K562 (cell line): ENCODE results near the gene PFKP. TPM values are rescaled to one million over a fixed set of nuclear protein-coding genes. Genes with fewer than 3 reads are reported as not detected.

Experiments
- FOXP1 ChIP-seq: sonication (generic); formaldehyde crosslinking; IDR thresholded peaks from 2 replicates; pipeline ENCODE4 v1.8.0; 2022; ENCODE audit warnings: mild to moderate bottlenecking, missing genetic modification reagents
- HSF4 ChIP-seq: fragments of 250-450 bp; sonication (Bioruptor Pico); IDR thresholded peaks from 2 replicates; pipeline ENCODE4 v2.1.2; 2022; ENCODE audit warnings: mild to moderate bottlenecking, moderate library complexity, borderline replicate concordance
- MCM3 ChIP-seq: fragments of 450-650 bp; IDR thresholded peaks from 2 replicates; pipeline ENCODE4 v1.6.1; 2016
- U2AF1 ChIP-seq: fragments of 200-400 bp; formaldehyde crosslinking; optimal IDR thresholded peaks from 2 replicates; pipeline ENCODE3; 2017; ENCODE audit warnings: mild to moderate bottlenecking, low read depth, low read length, moderate library complexity
- UBTF ChIP-seq, 2 experiments: IDR thresholded peaks; 2 replicates each; pipeline ENCODE4 v1.6.1; 2012; ENCODE audit warnings: improper control_type of control experiment in 2 of 2, low read depth in 2 of 2, low read length in 2 of 2, borderline replicate concordance in 1 of 2
- polyA plus RNA-seq, 8 experiments: library from polyadenylated mRNA; depleted of rRNA in 4 of 8; stranded (reverse) in 5 of 8; unstranded in 3 of 8; fragments of >200 nt; fragmentation: Nextera tagmentation in 2 of 8; fragmentation: Illumina TruSeq in 1 of 8; extraction: Ambion mirVana in 2 of 8; extraction: Trizol in 1 of 8; gene quantifications; 2 replicates each; pipeline versions ENCODE4 v1.2.1 to v1.2.3, GENCODE V29; 2011 to 2014; ENCODE audit warnings: inconsistent platforms in 1 of 8, missing spikeins in 1 of 8
- total RNA-seq, 7 experiments: library from RNA; depleted of rRNA in 6 of 7; stranded (reverse); fragments of >200 nt in 6 of 7; fragmentation: Illumina TruSeq in 2 of 7; extraction: Trizol in 2 of 7; gene quantifications; 2 replicates each; pipeline versions ENCODE4 v1.2.1 to v1.2.3, GENCODE V29; 2011 to 2021; ENCODE audit warnings: low replicate concordance in 1 of 7

PFKP gene
- total and polyA plus RNA-seq, 9 of the 15 experiments (the other 6 are each of a cell fraction or from before 2014, with no cell fraction given) = 23.5 to 116 (median 62.1) TPM

- TF ChIP-seq HSF4 (CRISPR knock-in tag) = no peak
- TF ChIP-seq UBTF (IDR thresholded peaks at IDR 0.05; ENCODE audit: borderline replicate concordance in 1 of 2, low read depth in 2 of 2, low read length in 2 of 2) = peak; percentile 47 to 68; a peak in 2 of 4 replicates
- TF ChIP-seq U2AF1 = peak; percentile 55
- 0 out of 2 replicates have a peak, but pooled peaks have one; percentile 43 for TF ChIP-seq FOXP1 (CRISPR knock-in tag)
- TF ChIP-seq MCM3 = no peak
Measured at GRCh38 chr10:3068201-3068967, 1.0 kb downstream of the PFKP start (continued).
